Hematopoietic multipotent progenitor cell treated with erythropoietin and hydrocortisone succinate and interleukin-3 and kit ligand, for 6 days (in vitro differentiated cells): Measurements from ENCODE around the gene TMEM190.
"Not testable (repeated sequence)": the region's sequence is repeated elsewhere in the genome, so short reads cannot be mapped to it uniquely, and the experiment has no call there.

Experiments used
- DNase-seq: peaks from one replicate; pipeline ENCODE4 v3.0.0-alpha.2; 2015

TMEM190 gene

DNA sequence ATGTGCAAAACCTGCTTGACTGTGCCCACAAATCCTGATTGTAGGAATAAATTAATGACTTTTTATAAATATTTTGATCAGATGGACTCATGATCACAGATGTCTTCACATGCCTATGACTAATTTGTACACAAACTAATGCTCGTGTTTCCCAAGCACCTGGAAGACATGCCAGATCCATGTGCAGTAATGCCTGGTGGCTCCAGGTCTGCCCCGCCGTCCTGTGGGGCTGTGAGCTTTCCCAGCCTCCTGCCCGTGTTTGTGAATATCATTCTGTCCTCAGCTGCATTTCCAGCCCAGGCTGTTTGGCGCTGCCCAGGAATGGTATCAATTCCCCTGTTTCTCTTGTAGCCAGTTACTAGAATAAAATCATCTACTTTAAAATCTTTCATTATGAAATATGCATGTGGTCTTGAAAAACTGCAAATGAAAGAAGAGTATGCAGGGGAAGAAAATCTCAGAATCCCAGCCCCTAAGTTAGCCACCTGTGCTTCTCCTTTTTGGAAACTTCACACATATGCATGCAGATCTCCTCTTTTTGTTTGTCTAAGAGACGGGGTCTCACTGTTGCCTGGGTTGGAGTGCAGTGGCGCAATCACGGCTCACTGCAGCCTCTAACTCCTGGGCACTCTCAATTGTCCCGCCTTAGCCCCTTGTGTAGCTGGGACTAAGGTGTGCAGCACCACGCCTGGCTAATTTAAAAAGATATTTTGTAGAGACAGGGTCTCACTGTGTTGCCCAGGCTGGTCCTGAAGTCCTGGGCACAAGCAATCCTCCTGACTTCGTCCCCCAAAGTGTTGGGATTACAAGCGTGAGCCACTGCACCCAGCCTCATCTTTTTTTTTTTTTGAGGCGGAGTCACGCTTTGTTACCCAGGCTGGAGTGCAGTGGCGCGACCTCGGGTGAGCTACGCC, 15.3 kb downstream of the TMEM190 start:
- DNase-seq: no peak

DNA sequence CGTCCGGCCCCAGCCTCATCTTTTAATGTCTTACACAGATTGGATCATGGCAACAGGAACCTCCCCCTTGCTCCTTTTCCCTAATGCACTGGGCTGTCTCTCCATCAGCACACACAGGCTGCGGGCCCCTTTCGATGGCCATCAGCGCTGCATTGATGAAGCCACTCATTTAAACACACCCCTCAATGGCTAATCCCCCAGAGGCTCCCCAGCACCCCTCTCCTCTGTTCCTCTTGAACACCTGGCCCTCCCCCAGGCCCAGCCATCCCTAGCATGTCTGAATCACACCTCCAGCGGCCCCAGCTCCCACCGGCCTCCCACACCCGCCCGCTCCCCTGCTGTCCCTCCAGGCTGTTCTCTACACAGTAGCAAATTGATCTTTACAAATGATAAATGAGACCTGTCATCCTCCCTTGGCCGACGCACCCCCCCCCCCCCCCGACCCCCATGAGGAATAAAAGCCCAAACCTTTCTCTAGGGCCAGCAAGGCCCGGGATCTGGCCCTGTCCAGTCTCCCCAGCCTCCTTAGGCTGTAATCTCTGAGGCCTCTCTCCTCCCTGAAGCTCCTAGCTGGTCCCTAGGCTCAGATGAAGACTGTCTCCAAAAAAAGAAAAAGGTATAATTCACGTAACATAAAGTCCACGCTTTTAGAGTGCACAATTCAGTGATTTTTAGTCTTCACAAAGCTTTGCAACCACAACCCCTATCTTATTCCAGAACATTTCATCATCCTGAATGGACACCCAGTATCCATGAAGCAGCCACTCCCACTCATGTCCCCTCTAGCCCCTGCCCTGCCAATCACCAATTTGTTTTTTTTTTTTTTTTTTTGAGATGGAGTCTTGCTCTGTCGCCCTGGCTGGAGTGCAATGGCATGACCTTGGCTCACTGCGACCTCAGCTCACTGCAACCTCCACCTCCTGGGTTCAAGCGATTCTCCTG, 16.5 kb downstream of the TMEM190 start:
- DNase-seq: no peak

DNA sequence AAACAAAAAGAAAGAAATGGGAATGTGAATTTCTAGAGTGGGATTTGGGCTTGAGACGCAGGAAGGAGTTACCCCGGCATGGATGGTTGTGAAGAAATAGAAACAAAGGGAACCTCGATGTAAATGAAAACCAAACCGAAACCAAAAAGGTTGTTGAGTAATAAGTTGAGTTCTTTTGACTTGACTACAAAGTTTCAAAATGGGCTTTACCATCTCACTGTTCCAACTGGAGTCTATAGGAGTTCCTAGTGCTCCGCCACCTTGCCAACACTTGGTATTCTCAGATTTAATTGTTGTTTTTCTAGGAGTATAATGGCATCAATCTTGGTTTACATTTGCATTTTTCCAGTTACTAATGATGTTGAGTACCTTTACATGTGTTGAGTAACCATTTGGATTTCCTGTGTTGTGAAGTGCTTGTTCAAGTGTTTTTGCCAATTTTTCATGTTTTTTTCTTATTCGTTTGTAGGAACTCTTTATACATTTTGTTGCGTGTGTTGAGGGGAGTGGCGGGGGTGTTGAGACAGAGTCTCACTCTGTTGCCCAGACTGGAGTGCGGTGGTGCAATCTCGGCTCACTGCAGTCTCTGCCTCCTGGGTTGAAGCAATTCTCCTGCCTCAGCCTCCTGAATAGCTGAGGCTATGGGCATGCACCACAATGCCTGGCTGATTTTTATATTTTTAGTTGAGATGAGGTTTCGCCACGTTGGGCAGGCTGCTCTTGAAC, 21.7 kb downstream of the TMEM190 start:
- DNase-seq: no peak

DNA sequence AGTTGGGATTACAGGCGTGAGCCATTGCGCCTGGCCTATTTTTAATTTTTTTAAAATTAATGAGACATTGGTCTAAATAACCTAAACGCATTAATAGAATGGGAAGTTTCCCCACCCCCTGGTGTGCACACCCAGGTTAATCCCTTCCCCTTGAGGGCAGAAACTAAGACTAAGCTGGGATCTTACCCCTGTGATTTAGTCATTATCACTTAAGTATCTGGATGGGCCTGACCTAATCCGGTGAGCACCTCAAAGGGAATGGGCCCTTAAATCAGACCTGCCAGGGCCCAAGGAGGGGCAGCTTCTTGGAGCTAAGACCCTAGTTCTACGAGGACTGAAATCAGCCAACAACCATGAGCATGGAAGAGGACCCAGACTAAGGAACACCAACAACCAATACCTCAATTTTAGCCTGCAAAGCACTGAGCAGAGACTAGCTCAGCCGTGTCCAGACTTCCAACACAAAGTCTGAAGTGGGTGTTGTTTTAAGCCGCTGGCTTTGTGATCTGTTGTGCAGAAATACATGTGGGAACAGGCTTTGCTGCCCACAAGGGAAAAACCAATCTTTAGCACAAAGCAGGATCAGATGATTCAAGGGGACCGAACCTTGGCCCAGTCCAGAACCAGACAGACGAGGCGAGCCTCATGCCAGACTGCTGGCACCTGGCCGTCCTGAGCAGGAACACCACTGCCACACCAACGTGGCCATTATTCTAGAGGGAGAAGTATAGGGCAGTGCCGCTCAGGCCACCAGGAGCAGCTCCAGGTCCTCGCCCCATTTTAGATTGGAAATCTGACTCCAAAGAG, 23.9 kb downstream of the TMEM190 start:
- peak; percentile 3 for DNase-seq

DNA sequence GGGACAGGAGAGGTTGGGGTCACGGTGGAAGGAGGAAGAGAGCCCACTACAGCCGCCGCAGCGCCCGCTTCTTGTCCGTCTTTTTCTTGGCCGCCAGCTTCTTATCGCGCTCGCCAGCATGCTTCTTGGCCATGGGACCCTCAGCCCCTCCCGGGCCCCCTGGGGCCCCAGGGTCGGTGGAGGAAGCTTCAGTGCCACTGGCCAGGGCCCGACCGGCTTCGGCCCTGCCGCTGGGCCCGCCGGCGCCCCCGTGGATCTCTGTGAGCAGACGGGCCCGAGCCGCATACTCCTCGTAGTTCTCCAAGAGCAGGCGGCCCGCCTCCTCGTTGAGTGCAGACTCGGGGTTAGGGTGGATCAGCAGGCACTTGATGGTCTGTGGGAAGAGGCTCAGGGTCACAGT, 24.8 kb downstream of the TMEM190 start:
- DNase-seq: not testable (repeated sequence)

DNA sequence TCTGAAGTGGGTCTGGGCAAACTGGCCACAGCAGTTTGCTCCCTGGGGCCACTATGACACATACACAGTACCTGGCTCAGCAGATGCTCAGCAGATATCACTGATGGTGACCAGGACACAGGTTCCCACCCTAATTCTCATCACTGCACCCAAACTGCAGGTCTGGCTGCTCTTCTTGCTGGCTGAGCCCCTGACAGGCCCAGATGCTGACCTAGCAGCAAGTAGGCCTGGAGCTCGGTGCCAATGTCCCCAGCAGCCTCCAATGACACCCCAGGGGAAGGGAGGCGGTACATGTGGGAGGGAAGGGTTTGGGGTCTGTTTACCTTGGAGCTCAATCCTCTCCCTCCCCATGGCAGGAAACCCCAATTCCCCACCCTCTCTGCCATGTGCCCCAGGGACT, 25.9 kb downstream of the TMEM190 start:
- DNase-seq: no peak

DNA sequence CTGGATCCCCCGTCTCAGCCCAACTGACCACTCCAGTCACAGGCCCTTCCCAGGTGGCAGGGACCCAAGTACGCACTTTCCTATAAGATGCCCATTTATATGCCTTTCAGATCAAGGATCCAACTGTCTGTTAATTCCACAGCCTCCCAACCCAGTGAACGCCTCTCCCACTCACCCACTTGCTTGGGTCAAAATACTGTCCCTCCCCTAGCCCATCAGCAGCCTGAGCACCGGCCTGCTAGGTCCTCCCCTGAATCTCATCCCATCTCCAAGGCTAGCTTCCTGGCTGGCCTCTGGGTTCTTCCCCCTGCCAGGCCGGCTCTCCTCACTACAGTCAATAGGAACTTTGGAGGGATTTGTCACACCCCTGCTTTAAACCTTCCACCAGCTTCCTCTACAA, 29.0 kb downstream of the TMEM190 start:
- no peak for DNase-seq

DNA sequence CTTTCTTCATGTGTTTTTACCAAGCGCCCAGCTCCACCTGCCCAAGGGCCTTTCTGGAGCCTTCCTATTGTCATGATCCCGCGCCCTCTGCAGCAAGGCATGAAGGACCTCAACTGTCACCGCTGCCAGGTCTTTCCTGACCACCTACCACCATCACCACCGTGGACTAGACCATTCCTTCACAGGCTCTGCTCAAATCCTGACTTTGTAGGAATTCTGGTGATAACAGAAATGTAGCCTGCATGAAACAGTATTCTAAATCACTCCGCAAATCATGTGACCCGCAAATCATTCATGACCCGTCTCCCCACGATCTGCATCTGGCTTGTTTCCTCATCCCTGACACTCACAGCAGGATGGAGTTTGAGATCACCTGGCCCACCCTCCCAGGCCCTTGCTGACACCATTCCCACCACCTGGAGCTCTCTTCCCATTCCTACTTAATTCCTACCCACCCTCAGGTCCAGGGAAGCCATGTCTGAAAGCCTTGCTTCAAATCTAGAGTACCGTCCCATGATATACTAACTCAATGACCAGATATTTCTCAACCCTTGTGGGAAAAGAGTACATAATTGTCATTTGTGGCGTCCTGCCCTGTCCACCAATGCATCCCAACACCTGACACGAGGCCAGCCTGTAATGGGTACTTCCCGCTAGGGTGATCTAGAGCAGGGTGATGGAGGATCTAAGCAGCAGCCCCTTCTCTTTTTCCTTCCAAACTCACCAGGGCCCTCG, 29.6 kb downstream of the TMEM190 start:
- DNase-seq: no peak

DNA sequence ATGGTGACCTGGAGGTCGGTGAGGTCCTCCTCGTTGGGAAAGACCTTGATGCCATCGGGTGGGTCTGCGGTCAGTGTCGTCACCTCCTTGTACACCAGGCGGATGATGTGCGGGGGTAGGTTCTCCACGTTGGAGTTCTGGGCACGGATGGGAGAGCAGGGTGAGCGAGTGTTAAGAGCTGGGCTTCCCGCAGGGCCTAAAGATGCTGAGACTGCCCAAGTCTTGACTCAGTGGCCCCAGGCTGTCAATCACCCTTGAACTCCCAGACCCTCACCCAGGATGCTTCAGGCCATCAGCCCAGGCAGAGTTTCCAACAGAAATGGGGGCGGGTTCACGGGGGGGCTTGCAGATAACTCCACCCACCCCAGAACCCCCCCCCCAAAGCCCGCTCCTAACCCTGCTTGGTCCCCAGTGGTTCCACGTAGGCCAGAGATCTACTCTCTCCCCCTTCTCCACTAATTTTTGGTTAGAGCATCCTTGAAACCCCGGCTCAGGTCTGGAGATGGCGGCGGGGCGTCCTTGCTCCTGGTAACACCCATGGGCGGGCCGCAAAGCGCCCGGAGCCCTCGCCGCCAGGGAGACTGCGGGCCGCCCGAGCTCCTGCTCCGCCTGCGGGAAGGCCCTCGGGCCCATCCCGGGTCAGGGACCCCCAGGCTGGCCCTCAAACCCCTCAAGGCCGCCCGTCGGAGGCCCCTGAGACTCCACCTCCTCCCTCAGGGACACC, 30.4 kb downstream of the TMEM190 start:
- peak; percentile 70 for DNase-seq

DNA sequence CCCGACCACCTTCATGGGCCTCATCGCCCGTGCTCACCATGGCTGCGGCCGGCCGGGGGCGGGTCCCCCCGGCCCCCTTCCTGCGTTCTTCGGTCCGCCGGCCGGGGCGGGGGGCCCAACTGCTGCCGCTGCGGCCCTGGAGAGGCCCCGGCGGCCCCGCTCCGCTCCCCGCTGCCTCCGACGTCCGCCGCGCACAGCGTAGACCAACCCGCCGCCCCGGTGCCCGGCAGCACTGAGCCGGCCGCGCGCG, 30.8 kb downstream of the TMEM190 start, which contains the start of gene UBE2S:
Gene UBE2S, minus strand, starts transcription at position 239 of the 250 bp plus-strand sequence. Its CDS starts 199 bp downstream, at position 40.
- DNase-seq: not testable (repeated sequence)

DNA sequence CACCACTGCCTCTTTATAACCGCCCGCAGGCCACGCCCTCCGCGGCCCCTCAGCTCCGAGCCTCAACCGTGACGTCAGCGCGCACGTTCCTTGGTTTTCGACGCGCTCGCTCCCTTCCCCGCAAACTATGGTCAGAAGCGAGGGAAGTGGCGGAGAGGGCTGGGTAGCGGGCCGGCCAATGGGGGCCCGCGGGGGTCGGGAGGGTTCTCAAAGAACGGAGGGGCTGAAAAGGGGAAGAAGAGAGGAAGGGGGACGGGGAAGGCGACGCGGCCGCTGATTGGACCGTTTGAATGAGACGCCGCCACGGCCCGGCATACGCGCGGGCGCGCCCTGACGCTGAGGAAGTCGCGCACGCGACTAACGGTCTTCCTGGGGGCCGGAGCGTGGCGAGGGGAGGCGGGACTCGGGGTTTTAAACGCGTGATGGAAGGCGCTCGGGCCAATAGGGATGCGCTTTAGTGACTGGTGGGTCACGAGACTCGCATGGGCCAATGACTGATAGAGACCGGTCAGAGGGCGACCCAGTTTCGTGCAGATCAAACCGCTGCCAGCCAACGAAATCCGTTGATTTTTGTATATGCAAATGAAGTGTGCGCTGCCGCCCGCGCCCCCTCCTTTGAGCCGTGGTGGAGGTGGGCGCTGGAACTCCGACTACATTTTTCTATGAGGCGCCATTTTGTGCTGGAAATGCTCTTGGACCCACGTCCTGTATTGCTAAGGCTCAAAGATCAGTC, 31.3 kb downstream of the TMEM190 start:
- DNase-seq: peak; percentile 100

DNA sequence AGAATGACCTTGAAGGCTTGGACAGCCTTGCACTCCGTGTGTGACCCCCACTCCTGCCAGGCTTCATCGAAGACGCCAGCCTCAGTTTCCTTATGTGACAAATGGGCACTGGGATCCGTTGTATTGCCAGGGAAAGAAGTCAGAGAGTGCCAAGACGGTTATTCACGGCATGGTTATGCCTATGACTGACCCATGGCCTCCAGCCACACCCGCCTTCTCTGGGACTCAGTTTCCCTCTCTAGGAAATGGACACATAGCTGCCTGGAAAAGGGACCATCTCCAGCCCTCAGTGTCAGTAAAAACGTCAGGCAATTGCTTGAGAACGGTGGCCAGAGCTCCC, 31.9 kb downstream of the TMEM190 start:
- DNase-seq: no peak

DNA sequence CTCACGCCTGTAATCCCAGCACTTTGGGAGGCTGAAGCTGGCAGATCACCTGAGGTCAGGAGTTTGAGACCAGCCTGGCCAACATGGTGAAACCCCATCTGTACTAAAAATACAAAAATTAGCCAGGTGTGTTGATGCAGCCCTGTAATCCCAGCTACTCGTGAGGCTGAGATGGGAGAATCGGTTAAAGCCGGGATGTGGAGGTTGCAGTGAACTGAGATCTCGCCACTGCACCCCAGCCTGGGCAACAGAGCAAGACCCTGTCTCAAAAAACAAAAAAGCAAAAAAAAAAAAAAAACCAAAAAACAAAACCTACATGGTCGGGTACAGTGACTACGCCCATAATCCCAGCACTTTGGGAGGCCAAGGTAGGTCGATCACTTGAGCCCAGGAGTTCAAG, 32.6 kb downstream of the TMEM190 start:
- not testable (repeated sequence) for DNase-seq

DNA sequence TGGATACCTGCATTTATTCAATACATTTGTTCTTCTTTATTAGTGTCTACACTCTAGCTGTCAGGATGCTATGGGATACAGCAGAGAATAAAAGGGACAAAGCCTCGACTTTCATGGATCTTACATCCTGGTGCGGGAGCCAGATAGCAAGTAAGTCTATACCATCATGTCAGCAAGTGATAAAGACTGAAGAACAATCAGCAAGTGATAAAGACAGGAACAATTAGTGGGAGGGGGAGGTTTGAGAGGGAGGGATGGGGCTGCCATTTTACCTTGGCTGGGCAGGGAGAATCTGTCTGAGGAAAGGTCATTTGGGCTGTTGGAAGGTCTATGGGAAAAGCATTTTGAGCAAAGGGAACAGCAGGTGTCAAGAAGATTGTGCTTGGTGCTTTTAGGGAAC, 33.5 kb downstream of the TMEM190 start:
- DNase-seq: no peak

DNA sequence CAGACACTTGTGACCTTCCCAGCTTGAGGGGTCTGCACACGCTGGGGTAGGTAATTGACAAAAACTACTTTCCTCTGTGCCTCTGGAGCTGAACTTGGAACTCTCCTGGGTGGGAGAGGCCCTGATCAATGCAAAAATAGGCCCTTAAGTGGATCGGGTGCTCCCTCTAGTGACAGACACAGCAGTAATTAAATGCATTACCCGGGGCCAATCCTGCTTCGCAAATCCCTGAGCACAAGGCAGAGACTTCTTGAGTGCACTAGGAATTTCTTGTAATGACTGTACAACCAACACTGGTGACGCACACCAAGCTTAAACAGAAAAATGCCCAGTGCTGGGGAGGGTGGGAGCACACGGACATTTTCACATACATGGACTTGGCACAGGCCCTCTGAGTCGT, 41.6 kb downstream of the TMEM190 start:
- peak; percentile 88 for DNase-seq

DNA sequence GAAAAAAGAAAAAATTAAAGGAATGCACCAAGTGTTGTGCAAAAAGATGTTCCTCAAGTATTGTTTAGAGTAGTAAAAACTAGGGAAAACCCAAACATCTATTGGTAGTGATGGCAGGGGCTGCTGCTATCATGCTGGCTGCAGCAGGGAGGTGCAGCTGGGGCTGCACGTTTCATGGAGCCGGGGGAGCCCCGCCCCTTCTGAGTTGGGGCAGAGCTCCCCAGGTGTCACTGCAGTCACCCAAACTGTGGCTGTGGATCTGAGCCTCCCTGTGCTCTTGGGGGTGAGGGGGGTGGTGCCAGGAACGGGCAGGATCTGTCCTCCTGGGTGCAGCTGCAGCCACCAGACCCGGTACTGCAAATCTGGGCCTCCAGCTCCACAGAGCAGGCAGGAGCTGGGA, 42.5 kb downstream of the TMEM190 start:
- DNase-seq: no peak

DNA sequence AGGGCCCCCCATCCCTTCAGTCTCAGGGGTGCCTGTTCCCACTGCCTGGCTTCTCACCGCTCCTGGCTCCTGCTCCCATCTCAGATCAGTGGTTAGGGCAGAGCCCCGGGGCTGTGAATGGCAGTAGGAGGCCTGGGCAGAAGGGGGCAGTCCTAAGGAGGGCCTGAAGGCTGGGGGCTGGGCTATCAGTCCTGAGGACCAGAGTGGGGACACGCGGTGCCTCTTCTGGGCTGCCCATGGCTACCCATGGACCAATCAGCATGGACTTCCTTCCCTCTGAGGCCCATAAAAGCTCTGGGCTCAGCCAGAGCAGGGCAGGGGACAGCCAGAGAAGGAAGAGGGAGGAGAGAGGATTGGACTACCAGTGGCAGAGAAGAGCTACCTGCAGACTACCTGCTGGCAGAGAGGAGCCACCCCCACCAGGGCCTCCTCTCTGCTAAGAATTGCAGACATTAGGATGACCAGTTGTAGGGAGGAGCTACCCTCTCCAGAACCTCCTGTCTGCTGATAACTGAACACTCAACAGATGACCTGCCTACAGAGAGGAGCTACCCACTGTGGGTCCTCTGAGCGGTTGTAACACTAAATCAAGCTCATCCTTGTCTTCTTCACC, 43.1 kb downstream of the TMEM190 start:
- DNase-seq: no peak

DNA sequence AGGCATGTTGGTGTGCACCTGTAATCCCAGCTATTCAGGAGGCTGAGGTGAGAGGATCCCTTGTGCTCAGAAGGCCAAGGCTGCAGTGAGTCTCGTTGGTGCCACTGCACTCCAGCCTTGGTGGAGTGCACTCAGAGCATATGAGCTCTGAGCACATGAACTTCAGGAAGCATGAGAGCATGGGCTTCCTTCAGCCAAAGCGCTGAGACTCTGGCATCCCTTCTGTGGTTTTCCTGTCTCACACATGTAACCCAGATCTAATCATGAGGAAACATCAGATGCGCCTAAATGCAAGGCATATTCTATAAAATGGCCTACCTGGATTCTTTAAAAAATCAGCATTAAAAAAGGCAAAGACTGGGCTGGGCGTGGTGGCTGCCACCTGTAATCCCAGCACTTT, 44.7 kb downstream of the TMEM190 start:
- peak; percentile 51 for DNase-seq

DNA sequence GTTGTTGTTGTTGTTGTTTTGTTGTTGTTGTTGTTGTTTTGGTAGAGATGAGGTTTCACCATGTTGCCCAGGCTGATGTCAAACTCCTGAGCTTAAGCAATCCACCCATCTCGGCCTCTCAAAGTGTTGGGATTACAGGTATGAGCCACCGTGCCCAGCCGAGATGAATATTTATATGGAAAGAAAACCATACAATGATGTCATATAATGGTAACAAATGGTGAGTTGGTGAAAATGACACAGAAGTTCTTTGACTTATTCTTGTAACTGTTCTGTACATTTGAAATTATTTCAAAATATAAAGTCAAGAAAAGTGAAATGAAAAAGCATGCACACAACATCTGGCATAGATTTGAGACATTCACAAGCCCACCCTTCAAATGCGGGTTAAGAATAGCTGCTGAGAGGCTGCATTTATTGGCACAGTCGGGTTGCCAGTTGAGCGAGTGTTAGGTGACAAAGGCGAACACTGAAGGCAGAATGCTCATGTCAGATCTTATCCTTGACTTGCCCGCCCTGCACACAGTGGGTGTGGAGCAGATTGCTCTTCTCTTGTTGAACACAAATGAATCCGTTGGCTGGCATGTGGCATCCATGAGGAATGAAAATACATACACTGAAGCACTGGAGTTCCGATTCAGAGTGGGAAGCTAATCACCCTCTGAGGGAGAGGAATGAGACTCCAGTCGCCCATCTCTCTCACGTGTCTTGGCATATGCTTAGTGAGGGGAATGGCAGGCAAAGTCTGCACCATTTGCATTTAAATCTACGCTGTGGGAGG, 46.8 kb downstream of the TMEM190 start:
- no peak for DNase-seq
